Stimulated activated CD8-positive, alpha-beta memory T cell treated with anti-CD3 and anti-CD28 coated beads, Interleukin-2, amount 100 ng/mL, for 48 hours (primary cell): ENCODE measurements around the gene CTU1.

Experiments used
- DNase-seq, 2 donors: peaks; one replicate each; pipeline ENCODE4 v3.0.0-alpha.2; 2020; ENCODE audit warnings: low read depth in 2 of 2

The CTU1 gene

DNA sequence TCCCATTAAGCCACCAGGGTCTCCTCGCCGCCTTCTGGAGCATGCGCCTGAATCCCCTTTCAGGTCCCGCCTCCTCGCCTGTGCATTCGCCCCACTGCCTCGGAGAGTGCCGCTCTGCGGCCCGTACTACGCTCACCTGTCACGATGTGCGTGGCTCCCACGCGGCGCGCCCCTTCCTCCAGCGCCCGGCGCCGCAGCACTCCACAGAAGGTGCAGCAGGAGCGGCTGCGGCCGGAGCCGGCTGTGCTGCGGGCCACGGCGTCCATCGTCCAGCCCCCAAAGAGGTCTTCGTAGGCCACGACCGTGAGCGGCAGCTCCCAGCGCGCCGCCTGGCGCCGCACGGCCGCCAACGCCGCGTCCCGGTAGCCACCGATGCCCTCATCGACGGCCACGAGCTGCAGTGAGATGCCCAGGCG is 4.3 kb downstream of the CTU1 start:
- DNase-seq = no peak

DNA sequence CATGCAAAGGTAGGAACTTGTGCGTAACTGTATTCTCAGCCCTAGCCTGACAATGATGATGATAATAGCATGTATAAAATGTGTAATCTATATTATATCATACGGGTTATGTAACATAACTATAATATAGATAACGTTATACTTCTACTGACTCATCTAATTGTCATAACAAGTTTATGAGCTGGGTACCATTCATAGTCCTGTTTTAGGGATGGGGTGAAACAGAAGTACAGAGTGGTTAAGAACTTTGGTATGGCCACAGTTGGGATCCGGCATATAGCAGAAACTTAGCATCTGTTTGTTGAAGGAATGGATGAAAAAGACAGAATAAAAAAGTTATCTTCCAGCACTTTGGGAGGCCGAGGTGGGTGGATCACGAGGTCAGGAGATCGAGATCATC is 5.2 kb downstream of the CTU1 start:
- DNase-seq = no peak

DNA sequence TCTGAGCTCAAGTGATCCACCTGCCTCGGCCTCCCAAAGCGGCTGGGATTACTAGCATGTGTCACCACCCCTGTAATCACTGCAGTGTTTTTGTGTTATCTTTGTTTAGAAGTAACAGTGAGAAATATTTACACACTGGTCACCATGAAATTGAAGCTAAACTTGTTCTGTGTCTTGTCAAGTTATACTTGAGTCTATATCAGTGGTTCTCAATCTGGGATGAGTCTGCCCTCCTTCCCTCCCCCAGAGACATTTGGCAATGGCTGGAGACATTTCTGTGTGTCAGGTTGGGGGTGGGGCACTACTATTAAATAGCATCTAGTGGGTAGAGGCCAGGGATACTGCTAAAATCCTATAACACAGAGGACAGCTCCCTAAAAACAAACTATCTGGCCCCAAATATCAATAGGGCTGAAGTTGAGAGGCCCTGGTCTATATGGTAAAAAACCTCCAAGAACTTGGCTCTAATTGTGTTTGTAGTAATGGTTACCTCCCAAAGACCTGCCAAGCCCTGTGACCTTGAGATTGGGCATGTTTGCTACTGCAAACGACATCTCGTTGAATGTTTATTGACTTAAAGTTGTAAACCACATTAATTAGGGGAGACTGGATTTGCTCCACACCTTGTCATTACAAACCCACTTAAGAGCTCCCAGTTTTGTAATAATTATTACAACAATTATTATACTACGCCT is 6.9 kb downstream of the CTU1 start:
- no peak for DNase-seq

DNA sequence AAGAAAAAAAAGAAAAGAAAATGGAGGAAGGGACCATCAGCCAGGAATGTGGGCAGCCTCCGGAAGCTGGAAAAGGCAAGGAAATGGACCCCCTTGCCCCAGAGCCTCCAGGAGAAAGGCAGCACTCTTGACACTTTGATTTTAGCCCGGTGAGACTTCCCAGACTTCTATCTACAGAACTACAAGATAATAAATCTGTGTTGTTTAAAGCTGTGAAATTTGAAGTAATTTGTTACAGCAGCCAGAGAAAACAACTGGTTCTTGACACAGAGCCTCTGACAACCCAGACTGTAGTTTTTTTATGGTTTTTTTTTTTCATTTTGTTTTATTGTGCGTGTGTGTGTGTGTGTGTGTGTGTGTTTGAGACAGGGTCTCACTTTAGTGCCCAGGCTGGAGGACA is 7.6 kb downstream of the CTU1 start:
- DNase-seq = no peak

DNA sequence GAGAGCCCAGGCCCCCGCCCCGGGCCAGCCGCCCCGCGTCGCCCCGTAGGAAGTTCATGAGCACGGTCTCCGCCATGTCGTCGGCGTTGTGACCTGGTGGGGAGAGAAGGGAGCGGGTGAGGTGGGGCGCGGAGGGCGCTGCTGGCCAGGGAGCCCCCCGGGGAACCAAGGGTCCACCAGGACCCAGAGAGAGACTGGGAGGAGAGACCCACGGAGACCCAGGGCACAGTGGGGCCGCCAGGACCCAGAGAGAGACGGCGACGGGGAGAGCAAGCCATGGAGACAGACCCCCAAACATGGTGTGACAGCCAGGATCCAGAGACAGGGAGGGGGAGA is 9.2 kb downstream of the CTU1 start:
- no peak for DNase-seq

DNA sequence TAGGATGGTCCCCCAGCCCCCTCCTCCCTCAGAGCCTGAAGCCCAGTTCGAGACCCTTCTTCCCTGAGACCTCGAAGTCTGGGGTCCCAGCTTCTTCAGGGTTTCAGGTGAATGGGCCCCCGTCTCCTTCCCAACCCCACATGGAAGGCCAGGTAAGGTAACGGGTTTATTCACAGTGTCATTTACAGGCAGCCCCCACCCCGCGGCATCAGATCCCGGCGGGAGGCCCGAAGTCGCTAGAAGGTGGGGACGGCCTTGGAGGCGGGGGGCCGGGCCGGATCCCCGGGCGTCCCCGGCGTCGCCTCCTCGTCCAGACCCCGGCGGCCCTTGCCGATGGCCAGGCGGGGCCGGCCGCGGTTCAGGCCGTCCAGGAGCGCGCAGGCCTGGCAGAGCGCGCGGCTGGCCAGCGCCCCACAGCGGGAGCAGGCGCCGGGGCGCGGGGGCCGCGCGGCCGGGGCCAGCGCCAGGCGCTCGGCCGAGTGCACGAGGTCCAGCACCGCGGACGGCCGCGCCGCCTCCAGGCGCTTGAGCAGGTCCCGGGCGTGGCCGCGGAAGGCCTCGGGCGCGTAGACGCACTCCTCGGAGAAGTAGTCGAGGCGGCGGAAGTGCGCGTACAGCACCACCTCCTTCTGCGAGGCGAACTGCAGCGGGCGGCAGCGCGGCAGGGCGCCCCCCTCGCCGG is 9.7 kb downstream of the CTU1 start:
- no peak for DNase-seq

DNA sequence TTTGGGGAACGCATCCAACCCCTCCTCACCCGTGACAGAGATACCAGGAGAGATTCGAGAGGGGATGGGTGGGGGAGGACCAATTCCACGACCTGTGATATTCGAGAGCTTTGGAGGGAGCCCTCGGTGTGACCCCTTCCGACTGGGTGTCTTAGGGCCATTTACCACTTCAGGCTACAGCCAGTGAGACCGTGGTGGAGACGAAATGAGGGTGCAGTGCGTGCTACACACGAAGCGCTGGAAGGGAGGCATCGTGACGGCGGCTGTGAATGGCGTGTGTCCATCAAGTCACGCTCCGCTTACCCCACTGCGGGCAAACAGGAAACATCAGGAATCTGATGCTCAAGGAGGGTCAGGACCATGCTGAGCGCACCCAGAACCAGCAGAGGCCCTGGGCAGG is 10.4 kb downstream of the CTU1 start:
- DNase-seq = no peak

DNA sequence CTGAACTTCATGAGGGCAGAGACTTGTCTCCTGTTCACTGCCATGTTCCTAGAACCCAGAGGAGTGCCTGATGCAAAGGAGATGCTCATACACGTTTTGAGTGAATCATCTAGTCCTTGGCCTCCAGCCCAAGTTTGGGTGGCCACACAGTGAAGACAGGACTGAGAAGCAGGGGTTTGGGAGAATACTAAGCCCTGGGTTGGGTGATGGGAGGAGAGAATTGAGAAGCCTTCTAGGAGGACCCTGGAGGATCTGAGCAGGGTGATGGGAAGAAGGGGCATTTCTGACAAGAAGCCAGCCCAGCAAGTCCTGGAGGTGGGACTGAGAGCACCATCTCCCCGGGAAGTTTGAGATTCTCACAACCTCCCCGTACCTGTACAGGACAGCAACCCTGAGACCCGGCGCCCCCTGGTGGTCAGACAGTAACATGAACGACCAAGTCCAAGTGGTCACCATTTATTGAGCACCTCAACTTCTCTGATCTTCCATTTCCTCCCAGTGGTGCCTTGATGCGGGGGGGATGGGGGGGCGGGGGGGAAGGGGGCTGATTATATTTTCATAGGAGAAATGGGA is 11.0 kb downstream of the CTU1 start:
- DNase-seq = peak; percentile 69 to 75

DNA sequence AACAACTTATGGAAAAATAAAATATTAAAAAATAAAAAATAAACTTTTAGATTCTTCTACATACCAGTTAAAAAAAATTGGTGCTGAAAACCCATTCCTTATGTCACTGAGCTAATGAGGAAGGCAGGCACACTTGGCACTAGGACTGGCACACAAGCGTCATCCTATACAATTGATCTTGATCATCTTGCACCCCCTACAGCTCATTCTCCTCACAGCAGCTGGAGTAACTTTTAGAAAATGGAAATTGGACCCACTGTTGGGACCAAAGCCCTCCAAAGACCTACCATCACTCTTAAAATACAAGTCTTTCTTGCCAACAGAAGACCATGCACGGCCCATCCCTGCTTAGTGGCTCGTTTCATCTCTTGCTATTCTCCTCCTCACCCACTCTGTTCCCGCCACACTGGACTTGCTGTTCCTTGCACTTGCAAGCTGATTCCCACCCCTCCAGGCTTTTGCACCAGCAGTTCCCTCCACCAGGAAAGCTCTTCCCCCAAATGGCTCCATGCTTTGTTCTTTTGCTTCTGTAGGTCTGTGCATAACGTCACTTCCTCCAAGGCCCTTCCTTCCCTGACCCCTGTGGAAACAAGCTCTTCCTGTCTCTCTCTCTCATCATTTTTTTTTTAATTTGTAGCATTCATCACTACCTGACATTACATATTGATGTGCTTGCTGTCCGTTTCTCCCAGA is 11.6 kb downstream of the CTU1 start:
- no peak for DNase-seq

DNA sequence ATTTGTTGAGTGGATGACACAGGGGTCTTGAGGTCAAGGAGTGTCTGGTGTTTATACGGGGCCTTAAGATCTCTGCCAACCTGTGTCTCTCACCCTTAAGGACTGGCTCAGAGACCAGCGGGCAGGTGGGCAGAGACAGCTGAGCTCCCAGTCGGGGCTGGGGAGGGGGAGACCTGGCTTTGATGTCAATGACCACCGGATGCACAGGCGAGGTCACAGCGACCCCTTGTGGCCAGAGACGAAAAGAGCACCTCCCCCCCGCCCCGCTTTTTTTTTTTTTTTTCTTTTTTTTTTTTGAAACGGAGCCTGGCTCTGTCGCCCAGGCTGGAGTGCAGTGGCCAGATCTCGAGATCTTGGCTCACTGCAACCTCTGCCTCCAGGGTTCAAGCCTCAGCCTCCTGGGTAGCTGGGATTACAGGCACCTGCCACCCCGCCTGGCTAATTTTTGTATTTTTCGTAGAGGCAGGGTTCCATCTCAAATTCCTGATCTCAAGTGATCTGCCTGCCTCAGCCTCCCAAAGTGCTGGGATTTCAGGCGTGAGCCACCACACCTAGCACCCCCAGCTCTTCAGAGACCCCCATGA is 13.4 kb downstream of the CTU1 start:
- no peak for DNase-seq

DNA sequence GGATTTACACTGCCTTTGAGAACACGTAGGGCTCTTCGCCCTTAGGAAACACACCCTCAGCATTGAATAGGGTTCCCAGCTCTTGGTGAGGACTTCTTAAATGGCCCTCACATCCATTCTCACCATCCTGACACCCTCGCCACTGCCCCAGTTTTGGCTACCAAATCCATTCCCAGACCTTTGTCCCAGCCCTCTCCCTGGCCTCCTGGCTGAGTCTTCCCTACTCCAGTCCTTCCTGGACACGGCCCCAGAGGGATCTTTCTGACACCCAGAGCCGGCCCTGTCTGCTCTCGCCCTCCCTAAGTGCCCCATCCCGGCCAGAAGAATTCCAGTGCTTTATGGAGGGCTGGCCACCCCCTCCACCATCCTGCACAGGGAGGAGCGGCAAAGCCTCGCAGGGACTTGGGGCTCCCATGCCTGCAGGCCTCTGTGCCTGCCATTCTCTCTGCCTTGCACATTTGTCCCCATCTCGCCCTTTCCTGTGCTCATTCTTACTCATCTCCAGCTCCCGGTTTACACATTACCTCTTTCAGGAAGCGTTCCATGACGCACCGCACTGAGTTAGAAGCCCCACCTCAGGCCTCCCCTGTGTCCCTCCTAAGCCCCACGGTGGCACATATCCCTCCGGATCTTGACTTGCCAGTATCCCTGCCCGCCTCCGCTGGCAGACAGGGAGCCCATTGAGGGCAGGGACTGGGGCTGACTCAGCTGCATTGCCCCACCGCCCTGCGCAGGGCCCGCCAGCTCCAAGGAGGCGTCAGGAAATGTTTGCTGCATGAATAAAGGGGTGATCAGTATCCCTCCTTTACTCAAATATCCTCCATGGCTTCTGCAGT is 14.5 kb downstream of the CTU1 start:
- DNase-seq = no peak

DNA sequence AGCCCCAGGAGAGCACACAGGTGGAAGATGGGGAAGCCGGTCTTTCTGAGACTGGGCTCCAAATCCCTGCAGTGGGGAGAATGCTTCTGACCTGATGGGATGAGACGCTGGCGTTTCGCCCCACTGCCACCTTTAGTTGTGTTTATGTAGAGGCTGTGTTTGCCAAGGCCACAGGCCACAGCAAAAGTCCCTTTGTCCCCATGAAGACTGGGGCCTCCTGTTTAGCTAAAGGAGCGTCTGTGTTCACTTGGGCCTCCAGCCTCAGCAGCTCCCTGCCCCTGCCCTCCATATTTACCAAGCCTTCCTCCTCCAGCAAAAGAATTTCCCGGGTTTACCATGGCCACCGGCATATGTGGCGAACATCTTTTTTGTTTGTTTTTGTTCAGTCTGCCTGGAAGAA is 15.1 kb downstream of the CTU1 start:
- DNase-seq = no peak

DNA sequence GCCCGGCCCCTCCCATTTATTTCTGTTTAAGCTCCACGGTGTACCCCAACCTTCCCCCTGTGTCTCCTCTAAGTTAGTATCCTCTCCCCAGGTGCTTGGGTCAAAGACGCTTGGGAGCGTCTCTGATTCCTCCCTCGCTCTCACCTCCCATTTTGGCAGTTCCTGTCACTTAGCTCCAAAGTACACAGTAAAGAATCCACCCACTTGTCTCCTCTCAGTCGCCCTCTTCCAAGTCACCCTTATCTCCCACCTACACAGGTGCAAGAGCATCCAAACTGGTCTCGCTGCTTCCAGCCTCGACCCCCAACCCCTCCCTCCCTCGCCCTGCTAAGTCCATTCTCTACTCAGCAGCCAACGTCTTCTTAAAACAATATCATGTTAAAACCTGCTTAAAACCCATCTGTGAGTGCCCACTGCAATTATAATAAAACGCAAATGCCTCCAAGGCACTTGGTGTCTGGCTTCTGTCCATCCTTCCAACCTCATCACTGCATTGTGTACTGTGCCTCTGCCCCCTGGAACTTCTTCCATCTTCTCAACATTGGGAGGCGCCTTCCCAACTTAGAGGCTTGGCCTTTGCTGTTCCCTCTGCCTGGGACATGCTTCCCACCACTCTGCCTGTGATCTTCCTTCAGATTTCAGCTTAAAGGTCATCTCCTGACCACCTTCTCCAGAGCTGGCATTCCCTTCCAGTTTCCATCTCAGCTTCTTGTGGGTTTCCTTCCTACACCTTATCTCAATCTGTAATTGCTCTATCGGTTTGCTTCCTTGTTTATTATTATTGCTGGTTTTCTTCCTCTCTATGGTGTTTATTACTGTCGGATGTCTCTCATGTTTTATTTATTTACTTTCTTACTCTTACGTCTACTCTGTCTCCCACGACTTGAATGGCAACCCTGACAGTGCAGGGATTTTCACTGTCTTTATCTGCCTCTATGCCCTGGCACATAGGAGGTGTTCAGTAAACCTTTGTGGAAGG is 16.0 kb downstream of the CTU1 start:
- no peak for DNase-seq

DNA sequence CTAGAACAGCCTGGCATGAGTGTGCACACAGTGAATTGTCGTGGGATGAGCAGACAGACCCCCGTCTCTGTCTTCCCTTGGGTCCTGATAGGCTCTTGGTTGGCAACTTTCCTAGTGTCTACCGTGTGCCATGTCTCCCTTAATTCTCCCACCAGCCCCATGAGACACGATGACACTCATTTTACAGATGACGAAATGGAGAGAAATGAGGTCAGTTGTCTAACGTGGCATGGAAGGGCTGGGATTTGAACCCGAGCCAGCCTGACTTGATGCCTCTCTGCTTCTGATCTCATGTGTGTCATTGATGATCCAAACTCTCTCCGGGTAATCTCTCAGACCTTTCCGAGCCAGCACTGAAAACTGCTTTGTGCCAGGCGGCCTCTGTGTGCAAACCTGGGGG is 17.1 kb downstream of the CTU1 start:
- no peak for DNase-seq

DNA sequence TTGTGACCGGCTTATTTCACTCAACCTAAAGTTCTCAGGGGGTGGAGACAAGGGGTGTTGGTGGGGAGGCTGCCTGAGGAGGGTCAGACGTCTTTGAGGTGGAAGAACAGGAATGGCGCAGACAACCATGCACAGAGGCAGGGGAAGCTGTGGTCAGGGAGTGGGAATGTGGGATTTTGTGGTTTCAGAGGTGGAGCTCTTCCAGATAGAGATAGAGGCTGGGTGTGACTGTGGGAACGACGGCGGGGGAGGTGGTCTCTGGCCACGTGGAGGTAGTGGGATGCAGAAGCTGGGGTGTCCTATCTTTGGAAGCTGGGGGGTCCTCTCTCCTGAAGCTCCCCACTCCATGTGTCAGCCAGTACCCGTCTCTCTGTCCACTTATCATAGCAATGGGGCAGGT is 17.7 kb downstream of the CTU1 start:
- no peak for DNase-seq

DNA sequence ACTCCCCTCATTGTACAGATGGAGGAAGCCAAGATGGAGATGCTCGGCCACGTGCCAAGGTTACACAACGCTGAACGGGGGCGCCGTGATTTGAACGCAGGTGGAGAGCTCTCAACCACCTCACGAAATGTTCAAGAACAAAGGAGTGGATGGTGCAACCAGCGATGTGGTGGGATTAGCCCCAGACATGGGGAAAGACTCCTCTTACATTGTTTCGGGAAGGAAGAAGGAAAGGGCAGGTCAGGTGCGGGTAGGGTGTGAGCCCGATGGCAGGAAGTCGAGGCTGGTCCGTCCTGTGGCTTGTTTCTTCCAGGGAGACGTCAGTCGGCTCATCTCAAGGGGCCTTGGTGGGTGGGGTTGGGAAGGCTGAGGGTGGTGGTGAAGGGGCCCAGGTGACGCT is 18.4 kb downstream of the CTU1 start:
- no peak for DNase-seq

DNA sequence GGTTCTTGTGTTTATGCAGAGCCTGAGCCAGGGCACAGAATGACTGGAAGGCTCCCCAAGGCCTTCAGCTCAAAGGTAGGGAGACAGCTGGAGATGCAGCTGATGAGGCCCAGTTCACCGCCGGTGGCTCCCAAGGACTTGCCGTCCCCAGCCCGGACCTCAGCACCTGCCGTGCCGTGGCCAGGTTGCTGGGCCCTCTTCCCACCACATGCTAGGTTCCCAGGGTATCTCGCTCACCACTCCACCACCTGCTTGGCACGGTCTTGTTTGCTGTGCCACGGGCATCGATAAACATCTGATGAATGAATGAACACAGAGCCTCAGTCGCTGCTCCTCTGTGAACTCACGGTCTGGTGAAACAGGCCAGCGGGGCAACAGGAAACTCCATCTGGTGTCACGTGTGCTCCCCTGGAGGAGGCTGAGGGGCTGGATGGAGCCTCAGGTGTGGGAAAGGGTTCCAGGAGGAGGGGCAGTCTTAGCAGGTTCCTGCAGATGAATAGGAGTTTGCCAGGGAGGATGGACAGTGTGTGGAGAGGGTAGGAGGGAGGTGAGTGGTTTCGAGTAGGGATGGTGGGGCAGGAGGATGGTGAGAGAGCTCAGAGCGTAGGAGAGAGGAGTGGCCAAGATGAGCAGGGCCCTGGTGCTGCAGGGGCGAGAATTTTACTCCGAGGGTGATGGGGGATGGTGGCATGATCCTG is 21.9 kb downstream of the CTU1 start:
- DNase-seq = no peak

DNA sequence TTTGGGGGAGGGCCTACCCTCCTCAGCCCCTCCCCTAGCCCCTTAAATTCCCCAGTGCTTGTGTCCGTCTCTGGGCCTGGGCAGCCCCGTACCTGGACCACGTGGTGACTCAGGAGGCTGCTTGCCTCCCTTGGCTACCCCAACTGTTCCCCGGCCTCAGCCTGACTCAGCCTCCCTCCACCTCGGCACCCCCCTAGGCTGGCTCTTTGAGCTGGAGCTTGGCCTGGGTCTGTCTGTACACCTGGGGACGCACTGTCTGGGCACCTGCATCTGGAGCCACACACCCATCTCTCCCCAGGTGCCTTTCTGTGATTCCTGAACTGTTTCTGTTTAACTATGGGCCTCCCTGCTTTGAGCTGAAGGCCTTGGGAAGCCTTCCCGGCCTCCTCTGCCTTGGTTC is 23.7 kb downstream of the CTU1 start:
- no peak for DNase-seq

DNA sequence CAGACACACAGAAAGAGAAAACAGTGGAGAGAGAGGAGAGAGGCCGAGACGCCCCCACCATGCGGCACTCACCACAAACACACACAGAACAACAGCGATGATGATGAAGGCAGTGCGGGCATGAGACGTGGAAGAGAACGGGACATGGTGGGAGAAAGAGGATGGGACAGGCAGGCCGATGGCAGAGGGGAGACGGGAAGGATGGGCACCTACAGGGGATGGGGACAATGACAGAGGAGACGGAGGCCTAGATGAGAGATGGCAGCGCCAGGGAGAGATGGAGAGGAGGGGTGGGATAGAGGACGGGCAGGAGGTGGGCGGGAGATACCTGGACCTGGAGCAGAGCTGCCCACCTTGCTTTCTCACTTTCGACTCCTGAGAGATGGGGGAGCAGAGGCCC is 24.4 kb downstream of the CTU1 start:
- DNase-seq = no peak

DNA sequence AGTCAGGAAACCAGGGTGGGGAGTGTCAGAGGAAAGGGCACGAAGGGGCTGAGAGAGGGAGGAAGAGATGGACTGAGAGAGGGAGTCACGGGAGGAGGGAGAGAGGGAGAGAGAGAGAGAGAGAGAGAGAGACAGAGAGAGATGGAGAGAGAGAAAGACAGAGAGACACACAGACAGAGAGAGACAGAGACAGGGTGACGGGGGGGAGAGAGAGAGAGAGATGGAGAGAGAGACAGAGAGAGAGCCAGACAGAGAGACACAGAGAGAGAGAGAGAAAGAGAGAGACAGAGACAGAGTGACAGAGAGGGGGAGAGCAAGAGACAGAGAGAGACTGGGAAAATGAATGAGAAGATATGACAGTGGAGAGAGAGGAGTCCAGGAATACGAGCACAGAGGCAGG is 25.0 kb downstream of the CTU1 start:
- no peak for DNase-seq
